K562 (cell line): Measurements from ENCODE around the gene SIGLEC11. TPM values are rescaled to one million over a fixed set of nuclear protein-coding genes. Genes with fewer than 3 reads are reported as not detected.

Source experiments
- CBX1 ChIP-seq: sonication (generic); IDR thresholded peaks from 2 replicates; pipeline ENCODE4 v1.6.1; 2016; ENCODE audit warnings: antibody characterized with exemption, low read depth, mild to moderate bottlenecking
- CBX5 ChIP-seq: IDR thresholded peaks from 2 replicates; pipeline ENCODE4 v1.6.1; 2014; ENCODE audit warnings: low read depth, borderline replicate concordance
- CC2D1A ChIP-seq: fragments of 450-650 bp; IDR thresholded peaks from 2 replicates; pipeline ENCODE4 v1.6.1; 2017; ENCODE audit warnings: mild to moderate bottlenecking
- FOXK1 ChIP-seq: sonication (generic); formaldehyde crosslinking; IDR thresholded peaks from 2 replicates; pipeline ENCODE4 v1.8.0; 2022; ENCODE audit warnings: missing genetic modification reagents, mild to moderate bottlenecking, borderline replicate concordance
- MYNN ChIP-seq, 2 experiments: sonication (generic); formaldehyde crosslinking in 1 of 2; IDR thresholded peaks; 2 replicates each; pipeline versions ENCODE4 v1.5.0 to v1.6.1; 2016 to 2020; ENCODE audit warnings: antibody characterized with exemption in 1 of 2, missing genetic modification reagents in 1 of 2
- PHF21A ChIP-seq: fragments of 450-650 bp; IDR thresholded peaks from 2 replicates; pipeline ENCODE4 v1.6.1; 2017; ENCODE audit warnings: low read depth, borderline replicate concordance
- STAT5B ChIP-seq: fragments of 250-450 bp; sonication (Bioruptor Pico); IDR thresholded peaks from 2 replicates; pipeline ENCODE4 v1.8.0; 2021; ENCODE audit warnings: mild to moderate bottlenecking, inconsistent platforms
- ZNF764 ChIP-seq: fragments of 250-450 bp; sonication (Bioruptor Pico); IDR thresholded peaks from 2 replicates; pipeline ENCODE4 v1.4.0; 2020; ENCODE audit warnings: low read depth, mild to moderate bottlenecking, moderate library complexity
- polyA plus RNA-seq, 8 experiments: library from polyadenylated mRNA; depleted of rRNA in 4 of 8; stranded (reverse) in 5 of 8; unstranded in 3 of 8; fragments of >200 nt; fragmentation: Nextera tagmentation in 2 of 8; fragmentation: Illumina TruSeq in 1 of 8; extraction: Ambion mirVana in 2 of 8; extraction: Trizol in 1 of 8; gene quantifications; 2 replicates each; pipeline versions ENCODE4 v1.2.1 to v1.2.3, GENCODE V29; 2011 to 2014; ENCODE audit warnings: inconsistent platforms in 1 of 8, missing spikeins in 1 of 8
- total RNA-seq, 7 experiments: library from RNA; depleted of rRNA in 6 of 7; stranded (reverse); fragments of >200 nt in 6 of 7; fragmentation: Illumina TruSeq in 2 of 7; extraction: Trizol in 2 of 7; gene quantifications; 2 replicates each; pipeline versions ENCODE4 v1.2.1 to v1.2.3, GENCODE V29; 2011 to 2021; ENCODE audit warnings: low replicate concordance in 1 of 7
- TF ChIP-seq, protein P1 (sequence below): fragments of 450-650 bp; IDR thresholded peaks from 2 replicates; pipeline ENCODE4 v1.6.1; 2016; ENCODE audit warnings: low read depth
- TF ChIP-seq, protein P2 (sequence below): IDR thresholded peaks from 2 replicates; pipeline ENCODE4 v1.6.1; 2011; ENCODE audit warnings: borderline replicate concordance, low read depth, mild to moderate bottlenecking, moderate library complexity, low read length; ENCODE audit not compliant: insufficient read depth, poor library complexity, severe bottlenecking
- TF ChIP-seq, protein P3 (sequence below): IDR thresholded peaks from 3 replicates; pipeline ENCODE4 v1.6.1; 2011; ENCODE audit warnings: borderline replicate concordance, mild to moderate bottlenecking, moderate library complexity; ENCODE audit not compliant: insufficient read length; ENCODE audit errors: extremely low read depth
- TF ChIP-seq, protein P4 (sequence below): fragments of 250-450 bp; sonication (Bioruptor Pico); IDR thresholded peaks from 2 replicates; pipeline ENCODE4 v1.6.1; 2021; ENCODE audit warnings: mild to moderate bottlenecking

Gene SIGLEC11
- total and polyA plus RNA-seq, 9 of the 15 experiments (the other 6 are each of a cell fraction or from before 2014, with no cell fraction given), result not detected

DNA sequence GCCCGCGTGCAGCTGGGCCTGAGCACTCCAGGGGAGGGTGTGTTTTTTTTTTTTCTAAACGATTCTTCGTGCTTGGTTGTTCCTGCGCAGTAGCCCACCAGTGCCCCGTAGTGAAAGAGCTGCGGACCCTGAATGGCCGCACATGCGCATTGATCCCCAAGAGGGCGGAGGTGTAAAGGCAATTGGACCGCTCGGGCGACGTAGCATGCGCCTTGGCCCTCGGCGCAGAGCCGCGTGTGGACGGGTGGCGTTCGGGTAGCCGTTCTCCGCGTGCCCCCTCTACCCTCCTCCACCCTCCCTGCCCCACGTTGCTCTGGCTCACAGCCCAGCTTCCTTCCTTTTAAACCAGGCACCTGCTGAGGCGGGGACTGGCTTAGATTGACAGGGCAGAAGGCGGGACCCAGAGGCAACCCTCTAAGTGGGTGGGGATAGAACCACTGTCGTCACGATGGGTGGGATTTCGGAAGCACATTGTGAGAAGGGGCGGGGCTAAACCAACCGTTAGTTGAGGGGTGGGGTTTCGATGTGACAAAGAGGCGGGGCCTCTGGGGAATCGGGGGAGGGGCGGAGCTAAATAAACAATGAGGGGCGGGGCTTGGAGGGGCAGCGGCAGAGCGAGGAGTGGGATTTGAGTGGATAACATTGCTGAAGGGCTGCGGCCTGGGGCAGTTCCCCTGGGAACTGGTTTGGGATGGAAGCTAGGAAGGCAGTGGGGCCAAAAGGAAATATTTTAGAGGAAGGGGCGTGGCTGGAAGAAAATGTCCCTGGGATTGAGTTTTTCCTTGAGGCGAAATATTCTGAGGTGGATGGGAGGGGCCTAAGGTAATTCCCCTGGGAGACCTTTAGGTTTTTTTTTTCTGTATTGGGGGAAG is 31.1 kb downstream of the SIGLEC11 start (continued):
- TF ChIP-seq, protein P1, sequence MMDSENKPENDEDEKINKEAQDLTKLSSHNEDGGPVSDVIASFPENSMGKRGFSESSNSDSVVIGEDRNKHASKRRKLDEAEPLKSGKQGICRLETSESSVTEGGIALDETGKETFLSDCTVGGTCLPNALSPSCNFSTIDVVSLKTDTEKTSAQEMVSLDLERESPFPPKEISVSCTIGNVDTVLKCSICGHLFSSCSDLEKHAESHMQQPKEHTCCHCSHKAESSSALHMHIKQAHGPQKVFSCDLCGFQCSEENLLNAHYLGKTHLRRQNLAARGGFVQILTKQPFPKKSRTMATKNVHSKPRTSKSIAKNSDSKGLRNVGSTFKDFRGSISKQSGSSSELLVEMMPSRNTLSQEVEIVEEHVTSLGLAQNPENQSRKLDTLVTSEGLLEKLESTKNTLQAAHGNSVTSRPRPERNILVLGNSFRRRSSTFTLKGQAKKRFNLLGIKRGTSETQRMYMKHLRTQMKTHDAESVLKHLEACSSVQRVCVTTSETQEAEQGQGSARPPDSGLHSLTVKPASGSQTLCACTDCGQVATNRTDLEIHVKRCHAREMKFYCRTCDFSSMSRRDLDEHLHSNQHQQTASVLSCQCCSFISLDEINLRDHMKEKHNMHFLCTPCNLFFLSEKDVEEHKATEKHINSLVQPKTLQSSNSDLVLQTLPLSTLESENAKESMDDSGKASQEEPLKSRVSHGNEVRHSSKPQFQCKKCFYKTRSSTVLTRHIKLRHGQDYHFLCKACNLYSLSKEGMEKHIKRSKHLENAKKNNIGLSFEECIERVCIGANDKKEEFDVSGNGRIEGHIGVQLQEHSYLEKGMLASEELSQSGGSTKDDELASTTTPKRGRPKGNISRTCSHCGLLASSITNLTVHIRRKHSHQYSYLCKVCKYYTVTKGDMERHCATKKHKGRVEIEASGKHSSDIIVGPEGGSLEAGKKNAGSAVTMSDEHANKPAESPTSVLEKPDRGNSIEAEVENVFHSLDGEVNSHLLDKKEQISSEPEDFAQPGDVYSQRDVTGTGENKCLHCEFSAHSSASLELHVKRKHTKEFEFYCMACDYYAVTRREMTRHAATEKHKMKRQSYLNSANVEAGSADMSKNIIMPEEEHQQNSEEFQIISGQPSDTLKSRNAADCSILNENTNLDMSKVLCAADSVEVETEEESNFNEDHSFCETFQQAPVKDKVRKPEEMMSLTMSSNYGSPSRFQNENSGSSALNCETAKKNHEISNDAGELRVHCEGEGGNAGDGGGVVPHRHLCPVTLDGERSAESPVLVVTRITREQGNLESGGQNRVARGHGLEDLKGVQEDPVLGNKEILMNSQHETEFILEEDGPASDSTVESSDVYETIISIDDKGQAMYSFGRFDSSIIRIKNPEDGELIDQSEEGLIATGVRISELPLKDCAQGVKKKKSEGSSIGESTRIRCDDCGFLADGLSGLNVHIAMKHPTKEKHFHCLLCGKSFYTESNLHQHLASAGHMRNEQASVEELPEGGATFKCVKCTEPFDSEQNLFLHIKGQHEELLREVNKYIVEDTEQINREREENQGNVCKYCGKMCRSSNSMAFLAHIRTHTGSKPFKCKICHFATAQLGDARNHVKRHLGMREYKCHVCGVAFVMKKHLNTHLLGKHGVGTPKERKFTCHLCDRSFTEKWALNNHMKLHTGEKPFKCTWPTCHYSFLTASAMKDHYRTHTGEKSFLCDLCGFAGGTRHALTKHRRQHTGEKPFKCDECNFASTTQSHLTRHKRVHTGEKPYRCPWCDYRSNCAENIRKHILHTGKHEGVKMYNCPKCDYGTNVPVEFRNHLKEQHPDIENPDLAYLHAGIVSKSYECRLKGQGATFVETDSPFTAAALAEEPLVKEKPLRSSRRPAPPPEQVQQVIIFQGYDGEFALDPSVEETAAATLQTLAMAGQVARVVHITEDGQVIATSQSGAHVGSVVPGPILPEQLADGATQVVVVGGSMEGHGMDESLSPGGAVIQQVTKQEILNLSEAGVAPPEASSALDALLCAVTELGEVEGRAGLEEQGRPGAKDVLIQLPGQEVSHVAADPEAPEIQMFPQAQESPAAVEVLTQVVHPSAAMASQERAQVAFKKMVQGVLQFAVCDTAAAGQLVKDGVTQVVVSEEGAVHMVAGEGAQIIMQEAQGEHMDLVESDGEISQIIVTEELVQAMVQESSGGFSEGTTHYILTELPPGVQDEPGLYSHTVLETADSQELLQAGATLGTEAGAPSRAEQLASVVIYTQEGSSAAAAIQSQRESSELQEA, result no peak; the same call in 1 of the 2 replicates
- TF ChIP-seq, protein P2, sequence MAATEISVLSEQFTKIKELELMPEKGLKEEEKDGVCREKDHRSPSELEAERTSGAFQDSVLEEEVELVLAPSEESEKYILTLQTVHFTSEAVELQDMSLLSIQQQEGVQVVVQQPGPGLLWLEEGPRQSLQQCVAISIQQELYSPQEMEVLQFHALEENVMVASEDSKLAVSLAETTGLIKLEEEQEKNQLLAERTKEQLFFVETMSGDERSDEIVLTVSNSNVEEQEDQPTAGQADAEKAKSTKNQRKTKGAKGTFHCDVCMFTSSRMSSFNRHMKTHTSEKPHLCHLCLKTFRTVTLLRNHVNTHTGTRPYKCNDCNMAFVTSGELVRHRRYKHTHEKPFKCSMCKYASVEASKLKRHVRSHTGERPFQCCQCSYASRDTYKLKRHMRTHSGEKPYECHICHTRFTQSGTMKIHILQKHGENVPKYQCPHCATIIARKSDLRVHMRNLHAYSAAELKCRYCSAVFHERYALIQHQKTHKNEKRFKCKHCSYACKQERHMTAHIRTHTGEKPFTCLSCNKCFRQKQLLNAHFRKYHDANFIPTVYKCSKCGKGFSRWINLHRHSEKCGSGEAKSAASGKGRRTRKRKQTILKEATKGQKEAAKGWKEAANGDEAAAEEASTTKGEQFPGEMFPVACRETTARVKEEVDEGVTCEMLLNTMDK, result no peak
- TF ChIP-seq ZNF764 (CRISPR knock-in tag) (peak; percentile 64; the same call in 1 of the 2 replicates), MYNN (IDR thresholded peaks at IDR 0.05) (peak; percentile 39; the same call in 1 of the 2 replicates), MYNN (CRISPR knock-in tag; IDR thresholded peaks at IDR 0.05) (no peak), FOXK1 (CRISPR knock-in tag) (no peak), STAT5B (CRISPR knock-in tag) (no peak), PHF21A (no peak), CBX5 (0 out of 2 replicates have a peak, but pooled peaks have one; percentile 4), CC2D1A (no peak), CBX1 (peak; percentile 22; the same call in 1 of the 2 replicates)
- TF ChIP-seq, protein P3, sequence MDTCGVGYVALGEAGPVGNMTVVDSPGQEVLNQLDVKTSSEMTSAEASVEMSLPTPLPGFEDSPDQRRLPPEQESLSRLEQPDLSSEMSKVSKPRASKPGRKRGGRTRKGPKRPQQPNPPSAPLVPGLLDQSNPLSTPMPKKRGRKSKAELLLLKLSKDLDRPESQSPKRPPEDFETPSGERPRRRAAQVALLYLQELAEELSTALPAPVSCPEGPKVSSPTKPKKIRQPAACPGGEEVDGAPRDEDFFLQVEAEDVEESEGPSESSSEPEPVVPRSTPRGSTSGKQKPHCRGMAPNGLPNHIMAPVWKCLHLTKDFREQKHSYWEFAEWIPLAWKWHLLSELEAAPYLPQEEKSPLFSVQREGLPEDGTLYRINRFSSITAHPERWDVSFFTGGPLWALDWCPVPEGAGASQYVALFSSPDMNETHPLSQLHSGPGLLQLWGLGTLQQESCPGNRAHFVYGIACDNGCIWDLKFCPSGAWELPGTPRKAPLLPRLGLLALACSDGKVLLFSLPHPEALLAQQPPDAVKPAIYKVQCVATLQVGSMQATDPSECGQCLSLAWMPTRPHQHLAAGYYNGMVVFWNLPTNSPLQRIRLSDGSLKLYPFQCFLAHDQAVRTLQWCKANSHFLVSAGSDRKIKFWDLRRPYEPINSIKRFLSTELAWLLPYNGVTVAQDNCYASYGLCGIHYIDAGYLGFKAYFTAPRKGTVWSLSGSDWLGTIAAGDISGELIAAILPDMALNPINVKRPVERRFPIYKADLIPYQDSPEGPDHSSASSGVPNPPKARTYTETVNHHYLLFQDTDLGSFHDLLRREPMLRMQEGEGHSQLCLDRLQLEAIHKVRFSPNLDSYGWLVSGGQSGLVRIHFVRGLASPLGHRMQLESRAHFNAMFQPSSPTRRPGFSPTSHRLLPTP, result no peak
- TF ChIP-seq, protein P4, sequence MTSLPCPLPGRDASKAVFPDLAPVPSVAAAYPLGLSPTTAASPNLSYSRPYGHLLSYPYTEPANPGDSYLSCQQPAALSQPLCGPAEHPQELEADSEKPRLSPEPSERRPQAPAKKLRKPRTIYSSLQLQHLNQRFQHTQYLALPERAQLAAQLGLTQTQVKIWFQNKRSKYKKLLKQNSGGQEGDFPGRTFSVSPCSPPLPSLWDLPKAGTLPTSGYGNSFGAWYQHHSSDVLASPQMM (CRISPR knock-in tag), result no peak
